GM12874 (cell line): ENCODE measurements around the gene TTI1.
A peak's percentile ranks its signal among the peaks of the same experiment; 100 is the strongest.

Experiments
- CTCF ChIP-seq: IDR thresholded peaks from 2 replicates; pipeline ENCODE4 v1.5.1; 2011; ENCODE audit warnings: low read depth, mild to moderate bottlenecking, control low read depth, low read length, moderate library complexity; ENCODE audit not compliant: insufficient read depth

The TTI1 gene

GRCh38 chr20:38073307-38074071 is 40.2 kb upstream of the TTI1 start:
- TF ChIP-seq CTCF, result peak; percentile 63

GRCh38 chr20:38072898-38073297 is 39.6 kb upstream of the TTI1 start:
- TF ChIP-seq CTCF, result no peak

GRCh38 chr20:38067717-38068365 is 34.6 kb upstream of the TTI1 start:
- no peak for TF ChIP-seq CTCF

GRCh38 chr20:38066969-38067716 is 33.9 kb upstream of the TTI1 start:
- TF ChIP-seq CTCF, result no peak

DNA sequence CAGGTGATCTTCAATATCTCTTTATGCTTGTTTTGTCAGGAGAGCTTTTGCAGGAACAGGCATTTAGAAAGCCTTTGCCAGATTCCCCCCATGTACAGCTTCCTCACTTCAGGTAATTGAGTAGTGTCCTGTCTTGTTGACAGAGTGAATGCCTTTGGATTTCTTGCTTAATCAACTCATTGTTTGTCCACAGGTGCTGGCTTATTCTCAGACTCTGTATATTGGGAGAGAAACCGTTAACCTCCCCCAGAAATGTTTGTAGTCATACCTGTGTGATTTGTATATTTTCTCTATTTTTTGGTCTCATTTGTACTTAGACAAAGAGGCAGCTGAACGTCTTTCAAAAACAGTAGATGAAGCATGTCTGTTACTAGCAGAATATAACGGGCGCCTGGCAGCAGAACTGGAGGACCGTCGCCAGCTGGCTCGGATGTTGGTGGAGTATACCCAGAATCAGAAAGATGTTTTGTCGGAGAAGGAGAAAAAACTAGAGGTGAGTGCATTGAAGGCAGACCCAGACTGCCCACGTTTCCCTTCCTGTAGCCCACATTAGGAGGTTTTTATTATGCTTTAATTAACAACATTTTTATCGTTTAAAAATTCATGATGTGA is 32.6 kb upstream of the TTI1 start:
- no peak for TF ChIP-seq CTCF

DNA sequence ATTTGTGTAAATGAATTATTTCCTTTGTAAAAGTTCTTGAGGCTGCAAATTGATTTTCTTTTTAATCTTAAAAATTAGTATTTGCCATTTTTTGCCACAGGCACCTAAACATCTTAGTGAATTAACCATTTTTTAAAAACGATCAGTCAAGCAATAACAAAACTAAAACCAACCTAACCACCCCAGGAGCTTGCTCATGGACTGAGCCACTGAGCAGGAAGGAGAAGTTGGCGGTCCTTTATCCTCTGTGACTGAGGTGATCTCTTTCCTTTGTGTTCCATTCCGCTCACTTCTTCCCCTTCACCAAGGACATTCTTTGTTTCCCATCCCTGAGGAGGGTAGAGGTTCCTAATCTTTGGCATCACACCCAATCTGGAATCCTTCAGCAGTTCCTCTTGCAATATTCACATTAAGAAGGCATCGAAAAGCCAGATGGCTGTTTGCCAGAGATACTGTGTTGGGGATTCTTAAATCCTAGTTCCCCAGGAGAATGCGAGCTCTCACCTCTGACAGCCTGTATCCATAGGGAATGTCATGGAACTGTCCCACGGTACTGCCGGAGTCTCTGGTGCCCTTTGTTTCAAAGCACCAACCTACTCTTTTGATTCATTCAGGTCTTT is 30.8 kb upstream of the TTI1 start:
- no peak for TF ChIP-seq CTCF
